ENCODE measurements around the gene CCDC39.

The CCDC39 gene

GRCh38 chr3:180679178-180680096 is at the start of gene CCDC39:
TSS of gene CCDC39 (minus strand) at chr3:180679489. CDS start at chr3:180679380, 109 bp downstream.
- DNase-seq = peak; percentile 90

GRCh38 chr3:180720012-180720411 is 40.7 kb upstream of the CCDC39 start:
- DNase-seq = no peak

GRCh38 chr3:180707896-180708295 is 28.6 kb upstream of the CCDC39 start:
- peak; percentile 61 for DNase-seq

GRCh38 chr3:180705619-180706018 is 26.3 kb upstream of the CCDC39 start:
- peak; percentile 11 for DNase-seq

GRCh38 chr3:180704532-180704931 is 25.2 kb upstream of the CCDC39 start:
- DNase-seq = peak; percentile 92

GRCh38 chr3:180700941-180701340 is 21.7 kb upstream of the CCDC39 start:
- DNase-seq = no peak

GRCh38 chr3:180698760-180699270 is 19.5 kb upstream of the CCDC39 start:
- peak; percentile 19 for DNase-seq

- DNase-seq = no peak
Measured at GRCh38 chr3:180694321-180694720, 15.0 kb upstream of the CCDC39 start.

- DNase-seq = no peak
Measured at GRCh38 chr3:180693656-180694055, 14.4 kb upstream of the CCDC39 start.

GRCh38 chr3:180690061-180690460 is 10.8 kb upstream of the CCDC39 start:
- peak; percentile 43 for DNase-seq

GRCh38 chr3:180684807-180685206 is 5.5 kb upstream of the CCDC39 start:
- DNase-seq = peak; percentile 9

- DNase-seq = no peak
Measured at GRCh38 chr3:180683816-180684215, 4.5 kb upstream of the CCDC39 start.

- peak; percentile 81 for DNase-seq
Measured at GRCh38 chr3:180680097-180680430, 775 bp upstream of the CCDC39 start.

- no peak for DNase-seq
Measured at GRCh38 chr3:180678231-180678630, 1.1 kb downstream of the CCDC39 start.

- no peak for DNase-seq
Measured at GRCh38 chr3:180661444-180661843, 17.8 kb downstream of the CCDC39 start.

- no peak for DNase-seq
Measured at GRCh38 chr3:180657094-180657493, 22.2 kb downstream of the CCDC39 start.

GRCh38 chr3:180656406-180656805 is 22.9 kb downstream of the CCDC39 start:
- no peak for DNase-seq

GRCh38 chr3:180646187-180646790 is 33.0 kb downstream of the CCDC39 start:
- peak; percentile 23 for DNase-seq

- DNase-seq = no peak
Measured at GRCh38 chr3:180640987-180641386, 38.3 kb downstream of the CCDC39 start.

GRCh38 chr3:180633722-180634121 is 45.6 kb downstream of the CCDC39 start:
- no peak for DNase-seq

- DNase-seq = peak; percentile 9
Measured at GRCh38 chr3:180631317-180631716, 48.0 kb downstream of the CCDC39 start.

- DNase-seq = no peak
Measured at GRCh38 chr3:180630371-180630770, 48.9 kb downstream of the CCDC39 start.

- no peak for DNase-seq
Measured at GRCh38 chr3:180626844-180627243, 52.4 kb downstream of the CCDC39 start.

- no peak for DNase-seq
Measured at GRCh38 chr3:180624714-180625113, 54.6 kb downstream of the CCDC39 start.

Measured in DMS53 (cell line).